Activated CD4-positive, alpha-beta T cell treated with anti-CD3 and anti-CD28 coated beads, Interleukin-10, Interleukin-2, amounts not matched to agents 100 ng/mL and 50 ng/mL, durations not matched to agents 16 hours and 8 hours (primary cell): ENCODE results near the gene CCDC92B.
"Not testable (repeated sequence)": the region's sequence is repeated elsewhere in the genome, so short reads cannot be mapped to it uniquely, and the experiment has no call there.

Experiments used
- DNase-seq: peaks from one replicate; pipeline ENCODE4 v3.0.0-alpha.2; 2020

Gene CCDC92B

DNA sequence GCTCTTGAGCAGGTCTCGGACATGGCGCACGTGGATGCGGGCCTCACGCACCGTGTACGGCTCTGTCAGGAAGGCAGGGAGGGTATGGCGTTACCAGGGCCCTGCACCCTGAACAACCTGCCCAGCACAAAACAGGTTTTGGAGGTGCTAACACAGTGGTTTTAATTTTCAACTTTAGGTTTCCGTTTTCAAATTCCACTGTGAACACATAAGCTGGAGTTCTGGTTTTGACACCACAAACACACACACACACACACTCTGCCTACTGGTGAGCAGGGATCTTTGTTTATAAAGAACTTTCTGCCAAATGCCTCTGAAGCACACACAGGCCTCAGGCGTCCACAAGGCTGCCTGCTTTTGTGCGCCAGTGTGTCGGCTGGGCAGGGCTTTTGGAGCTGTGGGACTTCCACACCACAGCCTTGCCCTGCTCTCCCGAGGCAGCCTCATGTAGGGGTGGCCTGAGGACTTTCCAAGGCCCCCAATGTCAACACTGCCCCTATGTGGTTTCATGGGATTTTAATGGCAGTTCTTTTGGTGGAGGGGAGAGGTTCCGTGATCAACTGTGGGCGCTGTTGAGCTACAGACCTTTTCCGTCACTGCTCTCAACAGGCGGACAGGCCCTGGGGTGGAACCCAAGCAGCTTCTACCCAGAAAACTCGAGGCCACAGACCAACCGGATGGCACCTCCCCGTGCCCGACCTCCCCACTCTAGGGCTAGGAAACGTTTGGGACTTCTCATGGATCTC lies 47.3 kb downstream of the CCDC92B start:
- DNase-seq, result no peak

DNA sequence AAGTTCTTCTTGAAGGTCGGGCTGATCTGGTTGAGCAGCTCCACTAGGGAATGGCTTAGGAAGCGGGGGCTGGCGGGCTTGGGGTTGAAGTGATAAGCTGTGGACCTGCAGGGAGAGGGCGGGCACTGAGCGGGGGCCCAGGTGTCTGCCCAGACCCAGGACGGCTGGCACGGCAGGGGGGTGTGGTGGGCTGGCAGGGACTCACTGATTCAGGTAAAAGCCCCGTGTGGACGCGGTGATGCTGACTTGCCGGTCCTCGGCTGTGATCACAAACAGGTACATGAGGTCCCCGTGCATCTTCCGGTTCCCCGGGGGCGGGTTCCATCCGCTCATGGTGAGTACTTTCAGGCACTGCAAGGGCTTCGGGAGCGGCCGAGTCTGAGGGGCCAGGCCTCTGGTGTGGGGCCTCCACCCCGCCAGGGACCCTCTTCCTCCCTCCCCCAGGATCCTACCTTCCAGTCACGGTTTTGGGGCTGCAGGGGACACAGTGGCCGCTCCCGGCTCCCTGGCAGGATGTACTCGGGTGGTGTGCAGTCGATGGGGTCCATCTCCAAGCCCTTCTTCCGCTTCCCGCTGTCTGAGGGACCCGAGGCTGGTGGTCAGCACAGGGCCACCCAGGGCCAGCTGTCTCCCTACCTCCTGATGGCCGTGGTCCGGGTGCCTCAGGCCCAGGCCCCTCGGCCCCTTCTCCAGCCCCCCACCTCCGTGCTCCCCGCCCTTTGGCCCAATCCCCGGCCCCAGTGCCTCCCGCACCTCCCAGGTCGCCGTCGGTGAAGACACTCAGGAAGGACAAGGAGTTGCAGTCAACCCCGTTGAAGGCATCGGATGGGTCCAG lies 48.1 kb downstream of the CCDC92B start:
- no peak for DNase-seq

DNA sequence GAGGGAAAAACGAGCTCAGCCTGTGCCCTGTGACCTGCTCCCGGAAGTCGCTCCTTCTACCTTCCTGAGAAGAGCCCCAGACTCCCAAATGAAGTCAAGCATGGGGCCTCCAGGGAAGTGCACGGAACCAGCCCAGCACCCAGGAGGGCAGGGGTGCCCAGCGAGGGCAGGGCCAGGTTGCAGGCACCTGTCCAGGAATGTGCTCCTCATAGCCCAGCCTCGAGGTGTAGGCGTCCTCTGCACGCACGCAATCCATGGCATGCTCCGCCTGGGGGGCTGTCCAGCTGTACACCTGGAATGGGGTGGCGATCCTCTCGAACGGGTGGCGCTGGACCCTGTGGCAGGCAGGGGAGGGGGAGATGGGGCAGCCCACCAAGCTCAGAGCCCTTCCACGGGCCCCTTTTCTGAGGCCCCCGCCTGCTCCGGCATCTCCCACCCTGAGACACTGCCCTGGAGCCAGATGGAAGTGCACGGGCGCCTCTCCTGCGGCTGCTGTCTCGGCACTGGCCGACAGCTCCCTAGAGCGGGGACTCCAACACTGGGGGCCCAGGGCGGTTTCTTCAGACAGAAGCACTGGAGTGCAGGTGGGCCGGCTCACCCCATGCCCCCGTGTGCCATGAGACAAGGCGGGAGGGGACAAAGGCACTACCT lies 48.8 kb downstream of the CCDC92B start:
- DNase-seq, result no peak

DNA sequence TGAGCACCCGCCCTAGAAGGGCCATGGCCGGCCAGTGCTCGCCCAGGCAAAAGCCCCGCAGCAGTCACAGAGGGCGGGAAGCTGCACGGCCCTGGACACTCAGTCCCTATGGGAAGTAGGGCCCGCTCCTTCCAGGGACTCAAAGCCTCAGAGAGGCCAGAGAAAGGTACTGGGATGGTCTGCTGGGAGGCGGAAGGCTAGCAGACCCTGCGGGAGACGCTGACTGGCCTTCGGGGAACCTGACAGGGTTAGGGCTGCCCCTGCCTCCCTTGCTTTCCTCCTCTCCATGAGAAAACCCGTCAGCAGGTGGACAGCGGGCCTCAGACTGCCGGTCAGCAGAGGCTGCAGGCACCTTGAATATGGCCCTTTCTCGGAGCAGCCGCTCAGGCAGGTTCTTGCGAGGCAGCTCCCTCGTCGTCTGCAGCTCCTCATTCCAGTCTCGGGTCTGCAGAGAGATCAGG lies 49.4 kb downstream of the CCDC92B start:
- no peak for DNase-seq

DNA sequence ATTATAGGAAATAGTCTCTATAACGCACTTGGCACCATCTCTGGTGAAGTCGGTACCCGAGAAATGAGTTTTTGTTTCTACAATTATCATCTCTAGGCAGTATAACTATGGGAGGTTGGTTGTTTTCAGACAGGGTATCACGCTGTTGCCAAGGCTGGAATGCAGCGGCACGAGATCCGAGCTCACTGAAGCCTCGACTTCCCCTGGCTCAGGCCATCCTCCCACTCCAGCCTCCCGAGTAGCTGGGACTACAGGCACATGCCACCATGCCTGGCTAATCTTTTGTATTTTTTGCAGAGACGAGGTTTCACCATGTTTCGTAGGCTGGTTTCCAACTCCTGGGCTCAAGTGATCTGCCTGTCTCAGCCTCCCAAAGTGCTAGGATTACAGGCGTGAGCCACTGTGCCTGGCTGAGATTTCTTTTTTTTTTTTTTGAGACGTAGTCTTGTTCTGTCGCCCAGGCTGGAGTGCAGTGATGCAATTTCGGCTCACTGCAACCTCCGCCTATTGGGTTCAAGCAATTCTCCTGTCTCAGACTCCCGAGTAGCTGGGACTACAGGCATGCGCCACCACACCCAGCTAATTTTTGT lies 50.1 kb downstream of the CCDC92B start:
- not testable (repeated sequence) for DNase-seq

DNA sequence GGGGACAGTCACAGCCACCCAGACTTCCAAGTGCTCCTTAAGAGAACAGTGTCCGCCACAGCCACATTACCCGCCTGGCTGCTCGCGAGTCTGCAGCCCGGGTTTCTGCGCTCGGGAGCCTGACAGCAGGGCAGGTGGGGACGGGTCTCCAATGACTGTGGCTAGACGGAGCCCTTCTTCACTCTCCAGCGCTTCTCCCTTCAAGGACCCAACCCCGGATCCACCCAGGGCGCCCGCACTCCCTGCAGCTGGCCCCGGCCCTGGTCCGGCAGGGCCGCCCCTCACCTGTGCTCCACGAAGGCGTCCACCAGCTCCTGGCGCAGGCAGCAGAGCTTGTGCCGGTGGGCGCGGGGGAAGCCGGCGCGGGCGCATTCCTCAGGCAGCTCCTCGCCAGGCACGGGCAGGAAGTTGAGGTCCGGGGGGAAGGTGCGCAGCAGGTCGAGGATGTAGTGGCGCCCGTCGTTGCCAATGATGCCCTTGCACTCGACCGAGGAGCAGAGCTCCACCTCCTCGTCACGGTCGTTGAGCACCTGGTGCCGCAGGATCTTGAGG lies 51.8 kb downstream of the CCDC92B start:
- DNase-seq, result no peak

DNA sequence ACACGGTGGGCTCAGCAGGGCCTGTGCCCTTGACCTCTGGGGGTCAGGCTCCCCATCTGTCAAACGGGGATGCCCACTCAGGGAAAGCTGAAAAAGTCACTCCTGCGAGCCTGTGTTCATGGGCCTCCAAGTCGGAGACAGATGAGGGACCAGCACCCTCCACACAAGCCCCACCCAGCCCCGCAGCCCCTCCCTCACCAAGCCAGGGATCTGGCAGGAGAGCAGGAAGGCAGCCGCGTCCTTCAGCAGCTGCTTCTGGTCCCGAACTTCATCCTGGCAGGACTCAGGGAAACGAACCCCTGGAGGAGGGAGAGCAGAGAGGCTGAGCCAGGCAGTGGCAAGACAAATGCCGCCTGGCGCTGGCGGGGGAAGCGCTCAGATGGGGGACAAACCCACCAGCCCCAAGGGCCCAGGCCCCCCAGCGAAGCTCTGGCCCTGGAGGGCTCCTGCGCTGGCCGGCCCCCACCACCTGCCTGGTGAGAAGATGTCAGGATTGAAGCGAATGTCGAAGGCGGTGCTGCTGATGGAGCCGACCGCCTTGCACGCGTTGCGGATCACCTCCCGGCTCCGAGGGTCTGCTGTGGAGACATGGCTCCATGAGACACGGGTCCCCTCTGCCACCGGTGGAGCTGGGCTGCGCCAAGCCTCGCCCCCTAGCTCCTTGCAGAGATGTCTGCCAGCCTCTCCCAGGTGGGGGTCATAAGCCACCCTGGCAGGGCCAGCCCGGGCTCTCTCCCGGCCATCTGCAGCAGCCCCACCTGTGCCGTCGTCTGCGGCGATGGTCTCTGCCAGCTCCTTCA lies 53.3 kb downstream of the CCDC92B start:
- DNase-seq, result no peak

DNA sequence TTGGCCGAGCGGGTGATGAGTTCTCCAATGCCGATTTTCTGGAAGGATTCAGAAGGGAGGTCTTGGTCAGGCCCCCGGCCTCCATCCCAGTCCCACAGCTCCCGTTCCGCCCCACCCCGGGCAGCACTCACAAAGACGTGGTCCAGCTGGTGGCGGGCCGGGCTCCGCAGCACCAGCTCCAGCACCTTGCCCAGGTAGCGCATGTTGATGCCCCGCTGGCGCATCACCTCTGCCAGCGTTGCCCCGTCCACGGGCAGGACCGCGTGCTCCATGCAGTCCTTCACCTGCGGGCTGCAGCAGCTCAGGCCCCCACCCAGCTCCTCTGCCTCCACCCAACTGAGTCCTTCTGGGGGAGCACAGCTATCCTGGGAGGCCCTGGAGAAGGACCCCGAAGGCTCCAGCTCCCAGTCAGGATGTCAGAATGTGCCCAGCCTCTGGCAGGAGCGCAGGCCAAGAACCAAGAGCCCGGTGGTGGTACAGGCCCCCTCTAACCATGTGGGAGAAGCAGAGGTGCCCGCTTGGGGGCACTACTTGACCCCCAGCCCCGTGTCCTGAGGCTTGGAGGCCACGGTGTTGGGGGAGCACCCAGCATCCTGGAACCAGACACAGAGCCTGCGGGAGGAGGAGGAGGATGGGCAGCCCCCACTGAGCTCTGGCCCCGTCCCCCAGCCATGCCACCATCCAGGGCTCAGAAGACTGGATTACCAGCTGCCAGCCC lies 54.0 kb downstream of the CCDC92B start:
- DNase-seq, result no peak

DNA sequence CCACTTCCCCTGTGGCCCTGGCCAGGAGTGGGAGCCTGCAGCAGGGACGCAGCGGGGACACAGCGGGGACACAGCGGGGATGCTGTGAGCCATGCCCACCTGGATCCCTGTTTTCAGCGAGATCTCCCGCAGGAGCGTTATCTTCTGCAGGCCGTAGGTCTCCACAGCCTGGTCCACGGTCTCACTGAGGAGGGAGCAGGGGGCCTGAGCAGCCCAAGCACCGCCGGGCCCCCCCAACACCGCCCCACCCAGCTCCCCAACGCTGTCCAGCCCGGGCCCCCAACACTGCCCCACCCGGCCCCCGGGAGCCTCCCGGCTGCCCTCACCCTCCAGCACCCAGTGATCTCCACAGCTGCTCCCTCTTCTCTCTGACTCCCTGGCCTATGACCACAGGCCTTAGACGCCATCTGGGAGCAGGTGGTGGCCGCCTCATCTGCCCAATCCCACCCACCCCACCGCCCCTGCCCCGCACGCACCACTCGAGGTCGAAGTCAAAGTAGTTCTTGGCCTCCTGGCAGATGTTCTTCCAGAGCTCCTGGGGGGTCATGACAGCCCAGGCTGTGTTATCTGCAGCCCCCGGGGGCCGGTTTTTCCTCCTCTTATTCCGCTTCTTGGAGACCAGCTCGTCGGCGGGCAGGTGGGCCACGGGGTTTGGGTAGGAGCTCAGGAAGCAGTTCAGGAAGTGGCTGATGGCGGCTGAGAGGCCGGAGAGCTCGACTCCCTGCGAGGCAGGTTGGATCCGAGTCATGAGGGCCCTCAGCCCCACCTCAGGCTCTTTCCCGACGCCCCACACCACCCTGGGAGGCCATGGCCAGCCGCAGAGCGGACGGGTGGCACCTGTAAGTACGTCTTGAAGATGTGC lies 54.8 kb downstream of the CCDC92B start:
- DNase-seq, result no peak

DNA sequence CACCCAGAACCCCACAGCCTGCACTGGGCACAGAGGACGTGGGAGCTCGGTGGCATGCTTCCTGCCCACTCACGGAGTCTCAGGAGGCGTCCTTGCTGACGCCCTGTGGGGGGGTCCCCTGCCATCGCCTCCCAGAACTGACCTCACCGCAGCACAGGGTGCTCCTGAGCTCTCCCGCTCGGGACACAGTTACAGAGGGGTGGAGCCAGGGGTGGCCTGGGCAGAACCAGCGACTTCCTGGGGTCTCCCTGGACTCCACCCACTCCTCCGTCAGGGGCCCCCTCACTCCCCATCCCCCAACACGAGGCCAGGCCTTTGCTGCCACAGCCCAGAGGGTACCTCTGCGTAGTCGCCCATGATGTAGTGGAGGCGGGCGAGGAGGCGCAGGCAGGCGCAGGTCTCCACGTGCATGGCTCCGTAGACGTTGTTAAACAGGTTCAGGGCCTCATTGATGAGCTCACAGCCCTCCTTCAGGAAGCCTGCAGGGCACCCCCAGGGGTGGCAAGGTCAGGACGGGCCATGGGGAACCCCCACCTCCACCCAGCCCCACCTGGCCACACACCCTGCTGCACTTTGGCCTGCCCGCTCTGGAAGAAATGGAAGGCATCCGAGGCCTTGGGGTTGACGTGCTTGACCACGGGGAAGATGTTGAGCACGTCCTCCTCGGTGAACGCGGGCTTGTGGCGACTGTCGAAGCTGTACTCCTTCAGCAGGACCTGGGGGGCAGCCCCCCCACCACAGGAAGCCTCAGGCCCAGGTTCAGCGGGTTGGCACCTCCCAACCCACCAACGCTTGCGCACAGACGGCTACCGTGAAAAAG lies 55.7 kb downstream of the CCDC92B start:
- no peak for DNase-seq

DNA sequence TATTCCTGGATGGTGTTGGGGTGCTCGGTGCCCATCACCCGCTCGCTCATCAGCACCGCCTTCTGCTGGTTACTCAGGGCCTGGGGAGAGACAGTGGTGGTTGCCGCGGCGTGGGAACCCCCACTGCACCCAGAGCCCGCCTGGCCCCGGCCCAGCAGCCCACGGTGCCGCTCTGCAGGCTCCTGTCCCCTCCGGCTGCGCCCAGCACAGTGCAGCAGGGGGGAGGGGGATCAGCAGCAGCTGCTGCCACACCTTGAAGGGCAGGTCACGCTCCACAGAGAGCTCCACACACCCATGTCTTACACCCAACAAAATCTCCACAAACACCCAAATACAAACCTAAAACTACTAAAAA lies 56.7 kb downstream of the CCDC92B start:
- DNase-seq, result no peak

DNA sequence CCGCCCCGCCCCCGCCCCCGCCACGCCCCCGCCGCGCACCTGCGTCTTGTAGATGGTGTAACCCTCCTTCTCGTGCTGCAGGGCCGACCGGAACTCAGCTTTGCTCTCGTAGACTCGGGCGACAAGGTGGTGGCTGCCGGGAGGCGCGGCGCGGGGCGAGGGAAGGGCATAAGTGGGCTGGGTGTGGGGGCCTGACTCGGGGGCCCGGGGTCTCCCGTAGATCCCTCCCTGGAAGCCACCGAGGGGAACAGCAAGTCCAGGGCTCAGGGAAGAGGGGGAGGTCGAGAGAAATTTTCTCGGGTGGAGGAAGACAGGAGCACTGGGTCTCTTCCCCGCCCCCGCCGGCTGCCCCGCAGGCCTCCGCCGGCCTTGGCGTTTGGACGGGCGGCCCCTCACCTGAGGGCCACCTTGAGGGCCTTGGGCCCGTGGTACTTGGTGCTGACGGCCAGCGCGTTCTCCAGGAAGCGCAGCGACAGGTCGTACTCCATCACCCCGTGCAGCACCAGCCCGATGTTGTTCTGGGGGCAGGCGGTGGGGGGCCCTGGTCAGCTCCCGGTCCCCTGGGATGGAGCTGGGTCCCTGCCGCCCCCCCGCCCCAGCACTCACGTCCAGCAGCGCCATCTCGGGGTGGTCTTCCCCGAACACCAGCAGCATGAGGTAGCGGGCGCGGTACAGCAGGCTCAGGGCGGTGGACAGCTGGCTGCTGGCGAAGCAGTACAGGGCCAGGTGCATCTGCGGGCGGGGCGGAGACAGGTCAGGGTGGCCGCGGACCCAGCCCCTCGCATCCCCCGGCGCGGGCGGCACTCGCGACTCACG lies 57.3 kb downstream of the CCDC92B start:
- DNase-seq, result no peak

DNA sequence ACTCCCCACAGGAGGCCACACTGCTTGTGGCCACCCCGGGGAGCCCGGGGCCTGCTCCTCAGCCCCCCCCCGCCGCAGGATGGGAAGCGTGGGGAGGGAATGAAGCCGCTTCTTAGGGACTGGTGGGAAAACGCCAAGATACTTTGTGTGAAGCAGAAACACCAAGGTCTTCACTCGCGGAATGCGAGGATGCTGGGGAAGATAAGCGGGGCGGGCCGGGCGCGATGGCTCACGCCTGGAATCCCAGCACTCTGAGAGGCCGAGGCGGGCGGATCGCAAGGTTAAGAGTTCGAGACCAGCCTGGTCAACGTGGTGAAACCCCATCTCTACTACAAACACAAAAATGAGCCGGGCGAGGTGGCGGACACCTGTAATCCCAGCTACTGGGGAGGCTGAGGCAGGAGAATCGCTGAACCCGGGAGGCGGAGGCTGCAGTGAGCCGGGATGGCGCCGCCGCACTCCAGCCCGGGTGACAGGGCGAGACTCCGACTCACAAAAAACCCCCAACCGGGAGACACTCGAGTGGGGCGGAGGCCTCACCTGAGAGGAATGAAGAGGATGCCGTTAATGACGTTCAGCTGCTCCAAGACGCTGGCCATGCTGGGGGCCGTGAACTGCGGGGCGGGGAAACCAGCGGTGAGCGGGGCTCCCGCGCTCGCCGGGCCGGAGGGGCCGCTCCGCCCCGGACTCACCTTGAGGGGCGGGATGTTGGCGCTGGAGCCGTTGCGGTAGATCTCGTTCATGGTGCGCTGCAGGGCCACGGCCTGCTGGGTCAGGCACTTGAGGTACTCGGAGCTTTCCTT lies 58.2 kb downstream of the CCDC92B start:
- DNase-seq, result no peak

DNA sequence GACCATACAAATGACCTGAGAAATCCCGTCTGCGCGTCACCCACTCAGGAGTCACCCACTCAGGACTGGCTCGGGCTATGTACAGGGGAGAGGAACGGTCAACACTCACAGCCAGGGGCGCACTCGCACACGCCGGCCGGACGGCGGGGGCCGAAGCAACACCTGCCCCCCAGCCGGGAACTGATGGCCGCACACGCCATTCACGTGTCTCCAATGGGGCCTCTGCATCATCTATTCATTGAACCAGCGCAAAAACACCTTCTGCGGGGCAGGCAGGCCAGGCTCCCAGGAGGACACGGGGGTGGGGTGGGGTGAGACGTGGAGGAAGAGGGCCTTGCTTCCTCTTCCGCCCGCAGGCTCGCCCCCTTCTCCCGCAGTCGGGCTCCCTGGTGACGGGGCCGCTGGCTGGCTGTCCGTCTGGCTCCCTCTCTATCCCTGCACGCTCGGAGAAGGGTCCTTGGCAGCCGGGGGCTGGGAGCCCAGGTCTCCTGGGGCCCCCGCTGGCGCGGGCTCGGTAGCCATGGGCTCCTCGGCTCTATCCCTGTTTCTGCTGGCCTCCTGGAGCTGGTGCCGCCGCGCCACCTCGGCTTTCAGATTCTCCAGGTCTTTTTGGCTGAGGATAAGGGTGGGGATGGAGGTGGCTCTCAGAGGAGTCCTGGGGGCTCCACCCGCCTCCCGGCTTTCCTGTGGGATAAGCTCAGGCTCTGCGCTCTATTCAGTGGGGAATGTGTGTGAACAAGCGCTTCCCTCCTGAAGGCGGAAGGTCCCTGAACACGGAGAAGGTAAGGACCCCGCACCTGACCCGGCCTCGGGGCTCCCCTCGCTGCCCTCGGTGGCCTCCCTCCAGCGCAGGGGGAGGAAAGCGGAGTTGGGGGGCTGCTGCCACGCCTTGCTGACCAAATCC lies 59.0 kb downstream of the CCDC92B start:
- DNase-seq, result no peak

DNA sequence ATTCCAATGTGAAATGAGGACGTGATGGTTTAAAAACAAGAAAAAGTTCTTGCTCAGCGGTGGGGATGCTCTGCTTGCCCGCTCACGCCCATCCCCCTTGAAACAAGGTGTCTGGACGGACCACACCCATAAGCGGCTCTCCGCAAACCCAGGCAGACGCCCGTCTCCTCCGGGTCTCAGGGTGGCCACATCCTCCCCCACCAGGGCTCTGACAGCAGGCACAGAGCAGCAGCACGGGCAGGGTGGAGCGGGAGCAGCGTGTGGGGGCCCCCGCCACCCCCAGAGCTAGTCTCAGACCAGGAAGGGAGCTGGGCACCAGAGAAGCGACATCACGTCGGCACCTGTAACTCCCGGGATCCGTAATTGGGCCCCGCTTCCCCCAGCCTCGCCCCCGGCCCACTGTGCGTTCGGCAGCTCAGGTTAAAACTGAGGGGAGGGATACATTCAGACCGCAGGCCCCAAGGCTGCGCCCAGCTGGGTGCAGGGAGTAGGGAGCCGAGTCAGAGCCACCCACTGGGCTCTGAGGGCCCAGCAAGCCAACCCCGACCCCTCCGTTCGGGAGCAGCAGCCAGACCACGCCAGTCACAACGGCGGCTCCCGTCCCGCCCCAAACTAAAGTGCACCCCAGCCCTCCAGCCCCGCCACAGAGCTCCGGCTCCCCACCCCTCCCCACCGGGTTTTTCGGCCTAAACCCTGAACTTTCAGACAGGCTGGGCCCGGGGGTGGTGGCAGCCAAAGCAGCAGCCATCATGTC lies 59.9 kb downstream of the CCDC92B start:
- no peak for DNase-seq
